Muscle of arm (tissue), 12 donors: Measurements from ENCODE around the gene ATAD3C. TPM values are rescaled to one million over a fixed set of nuclear protein-coding genes. Genes with fewer than 3 reads are reported as not detected.
A peak's percentile ranks its signal among the peaks of the same experiment; 100 is the strongest.
"Not testable (repeated sequence)": the region's sequence is repeated elsewhere in the genome, so short reads cannot be mapped to it uniquely, and the experiment has no call there.

ENCODE experiments used
- DNase-seq: peaks from one replicate; pipeline ENCODE4 v3.0.0-alpha.2; 2013
- polyA plus RNA-seq, 12 donors: library from polyadenylated mRNA; unstranded; fragments of 120-200 nt; gene quantifications; one replicate each; pipeline ENCODE4 v1.2.1, GENCODE V29; 2013; ENCODE audit not compliant: insufficient read length in 12 of 12

ATAD3C gene
- polyA plus RNA-seq, 12 donors = 0.33 to 2.8 (median 0.64) TPM; not detected in 2

GRCh38 chr1:1418464-1419362 is 30.8 kb upstream of the ATAD3C start:
- no peak for DNase-seq

- DNase-seq = no peak
These were observed 30.1 kb upstream of the ATAD3C start for GRCh38 chr1:1419363-1419812.

DNA sequence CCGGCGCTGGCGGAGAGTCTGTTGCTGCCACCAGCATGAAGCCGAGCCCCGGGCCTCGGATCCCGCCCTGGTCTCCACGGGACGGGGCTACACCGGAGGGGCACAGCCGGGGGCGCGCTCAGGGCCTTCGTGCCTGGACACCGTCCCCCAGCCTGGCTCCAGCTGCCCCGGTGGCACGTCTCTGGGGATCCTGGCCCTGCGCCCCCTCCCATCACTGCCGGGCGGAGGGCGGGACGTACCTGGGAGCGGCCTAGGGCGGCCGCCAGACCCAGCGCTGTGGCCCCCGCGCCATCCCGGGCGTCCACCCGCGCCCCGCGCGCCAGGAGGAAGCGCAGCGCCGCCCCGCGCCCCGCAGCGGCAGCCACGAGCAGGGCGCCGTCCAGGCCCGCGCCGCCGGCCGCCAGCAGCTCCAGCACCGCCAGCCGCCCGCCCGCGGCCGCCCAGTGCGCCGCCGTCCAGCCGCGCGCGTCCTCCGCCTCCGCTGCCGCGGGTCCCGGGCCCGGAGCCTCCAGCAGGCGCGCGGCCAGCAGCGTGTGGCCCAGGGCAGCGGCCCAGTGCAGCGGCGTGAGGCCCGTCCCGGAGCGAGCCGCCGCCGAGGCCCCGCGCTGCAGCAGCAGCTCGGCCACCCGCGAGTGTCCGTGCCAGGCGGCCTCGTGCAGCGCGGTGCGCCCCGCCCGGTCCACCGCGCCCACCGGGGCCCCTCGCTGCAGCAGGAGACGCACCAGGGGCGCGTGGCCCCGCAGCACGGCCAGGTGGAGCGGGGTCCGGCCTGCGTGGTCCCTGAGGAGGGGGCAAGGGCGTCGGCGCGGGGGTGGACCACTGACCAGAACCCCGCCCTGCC is 29.5 kb upstream of the ATAD3C start:
- no peak for DNase-seq

- no peak for DNase-seq
These were observed 28.8 kb upstream of the ATAD3C start for GRCh38 chr1:1420654-1421141.

GRCh38 chr1:1421147-1421906 is 28.2 kb upstream of the ATAD3C start, which contains the start of gene ANKRD65:
ANKRD65 (minus strand) TSS chr1:1421276; CDS start chr1:1421005, 271 bp downstream.
- DNase-seq = no peak

DNA sequence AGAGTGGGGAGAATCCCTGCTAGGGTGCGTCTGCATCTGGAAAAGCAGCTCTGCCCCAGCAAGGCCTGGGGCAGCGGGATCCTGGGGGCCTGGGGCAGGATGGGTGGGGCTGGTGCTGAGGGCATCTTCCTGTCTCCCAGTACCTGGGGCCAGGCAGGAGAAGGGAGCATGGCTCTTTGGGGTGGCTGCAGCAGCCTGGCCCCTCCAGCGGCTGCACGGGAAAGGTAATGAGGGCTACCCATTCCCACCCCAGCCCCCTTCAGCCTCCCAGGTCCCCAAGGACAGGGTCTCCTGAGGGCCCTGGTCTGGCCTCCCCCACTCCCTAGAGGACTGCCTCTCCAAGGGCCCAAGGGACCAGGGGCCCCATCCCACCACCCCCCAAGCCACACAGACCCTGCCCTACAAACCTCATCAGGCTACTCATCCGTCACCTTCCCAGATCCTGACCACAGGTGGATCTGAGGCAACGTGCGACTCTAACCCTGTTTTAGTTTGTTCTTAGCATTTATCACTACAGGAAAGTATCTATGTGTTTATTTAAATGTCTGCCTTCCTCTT is 27.5 kb upstream of the ATAD3C start:
- DNase-seq = no peak

- DNase-seq = no peak
These were observed 26.8 kb upstream of the ATAD3C start for GRCh38 chr1:1422465-1423244.

GRCh38 chr1:1423245-1423597 is 26.3 kb upstream of the ATAD3C start:
- DNase-seq = no peak

- no peak for DNase-seq
These were observed 24.8 kb upstream of the ATAD3C start for GRCh38 chr1:1424707-1425106.

GRCh38 chr1:1425426-1425752 is 24.1 kb upstream of the ATAD3C start:
- no peak for DNase-seq

DNA sequence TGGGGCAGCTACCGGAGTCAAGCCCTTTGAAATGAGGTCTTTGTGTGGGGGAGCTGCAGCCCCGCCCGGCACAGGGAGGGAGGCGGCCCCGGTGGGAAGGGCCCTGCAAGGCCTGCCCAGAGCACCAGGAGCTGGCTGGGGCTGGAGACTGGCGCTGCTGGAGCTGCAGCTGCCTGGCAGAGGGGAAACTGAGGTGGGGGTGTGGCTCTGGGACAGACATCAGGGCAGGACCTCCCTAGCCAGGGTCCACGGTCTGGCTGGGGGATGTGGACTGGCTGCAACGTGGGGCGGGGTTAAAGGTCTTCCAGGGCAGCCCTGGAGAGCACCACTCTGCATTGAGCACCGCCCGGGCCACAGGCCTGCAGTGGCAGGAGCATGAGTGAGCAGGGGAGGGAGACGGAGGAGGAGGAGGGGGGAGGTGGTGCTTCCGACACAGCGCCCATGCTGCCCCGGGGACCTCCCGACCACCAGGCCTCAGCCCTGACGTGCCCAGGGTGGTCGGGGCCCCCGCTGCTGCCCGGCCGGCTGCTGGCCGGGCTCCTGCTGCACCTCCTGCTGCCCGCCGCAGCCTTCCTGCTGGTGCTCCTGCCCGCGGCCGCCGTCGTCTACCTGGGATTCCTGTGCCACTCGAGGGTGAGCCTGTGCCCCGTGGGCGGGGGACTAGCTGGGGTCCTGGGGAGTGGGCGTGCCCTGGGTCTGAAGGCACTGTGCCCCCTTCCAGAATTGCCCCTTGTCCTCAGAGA is 23.6 kb upstream of the ATAD3C start:
- no peak for DNase-seq

DNA sequence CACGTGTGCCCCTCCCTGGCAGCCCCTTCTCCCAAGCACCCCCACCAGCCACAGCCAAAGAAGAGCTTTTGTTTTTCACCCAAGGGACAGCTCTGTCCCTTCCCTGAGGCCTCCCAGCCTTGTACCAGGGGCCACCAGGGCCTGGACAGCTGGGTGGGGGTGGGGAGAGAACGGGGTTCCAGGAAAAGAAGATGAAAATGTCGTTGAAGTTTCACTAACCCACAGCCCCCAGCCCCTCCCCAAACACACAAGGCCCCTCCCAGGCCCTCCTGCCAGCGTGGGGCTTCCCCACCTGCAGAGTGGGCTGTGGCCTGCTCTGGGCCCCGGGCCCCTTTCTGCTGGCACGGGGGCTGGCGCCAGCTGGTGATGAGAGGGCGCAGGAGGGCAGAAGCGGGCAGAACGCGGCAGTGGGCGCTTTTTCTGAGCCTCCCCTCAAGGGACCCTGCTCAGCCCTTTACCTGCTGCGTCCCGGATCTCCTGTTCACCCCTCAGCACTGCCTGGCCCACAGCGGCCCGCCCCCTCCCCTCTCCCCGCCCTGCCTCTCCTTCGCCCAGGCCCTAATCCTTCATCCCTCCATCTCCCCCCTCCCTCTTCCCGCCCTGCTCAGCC is 22.9 kb upstream of the ATAD3C start:
- DNase-seq = no peak

GRCh38 chr1:1427106-1427819 is 22.2 kb upstream of the ATAD3C start:
- no peak for DNase-seq

DNA sequence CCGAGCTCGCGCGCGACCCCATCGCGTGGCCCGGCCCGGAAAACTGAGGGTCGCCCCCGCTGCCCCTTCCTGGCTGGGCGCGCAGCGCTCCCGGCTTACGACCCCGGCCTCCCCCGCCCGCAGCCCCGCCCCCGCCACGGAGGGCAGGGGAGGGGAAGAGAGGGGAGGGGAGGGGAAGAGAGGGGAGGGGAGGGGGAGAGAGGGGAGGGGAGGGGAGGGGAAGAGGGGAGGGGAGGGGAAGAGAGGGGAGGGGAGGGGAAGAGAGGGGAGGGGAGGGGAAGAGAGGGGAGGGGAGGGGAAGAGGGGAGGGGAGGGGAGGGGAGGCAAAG is 21.7 kb upstream of the ATAD3C start:
- DNase-seq = no peak

DNA sequence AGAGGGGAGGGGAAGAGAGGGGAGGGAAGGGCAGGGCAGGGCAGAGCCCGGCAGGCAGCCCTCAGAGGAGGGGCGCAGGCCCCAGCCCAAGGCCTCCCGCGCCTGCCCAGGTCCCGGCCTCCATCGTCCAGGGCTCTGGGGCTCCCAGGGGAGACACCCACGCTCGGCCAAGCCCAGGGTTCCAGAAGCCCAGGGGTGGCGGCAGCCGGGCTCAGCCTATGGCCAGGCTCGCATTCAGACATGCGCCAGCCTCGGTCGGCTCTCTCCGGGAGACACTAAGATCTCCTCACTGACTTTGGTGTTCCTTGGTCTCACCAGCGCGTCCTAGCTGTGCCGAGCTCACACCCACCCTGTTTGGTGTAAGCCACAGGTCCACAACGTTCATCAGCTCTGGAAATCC is 21.3 kb upstream of the ATAD3C start:
- no peak for DNase-seq

- not testable (repeated sequence) for DNase-seq
These were observed 20.5 kb upstream of the ATAD3C start for GRCh38 chr1:1428967-1429366.

DNA sequence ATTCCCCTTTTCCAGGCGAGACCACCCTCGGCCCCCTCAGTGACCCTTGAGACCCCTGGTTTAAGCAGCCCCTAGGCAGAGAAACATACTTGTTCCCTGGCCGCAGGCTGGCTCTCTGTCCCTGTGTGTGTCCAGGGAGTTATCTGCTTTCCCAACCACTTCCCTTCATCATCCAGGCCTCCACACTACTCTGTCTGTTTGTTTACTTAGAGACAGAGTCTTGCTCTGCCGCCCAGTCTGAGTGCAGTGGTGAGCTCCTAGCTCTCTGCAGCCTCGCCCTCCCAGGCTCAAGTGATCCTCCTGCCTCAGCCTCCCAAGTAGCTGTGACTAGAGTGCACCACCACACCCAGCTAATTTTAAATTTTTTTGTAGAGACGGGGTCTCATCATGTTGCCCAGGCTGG is 19.8 kb upstream of the ATAD3C start:
- DNase-seq = no peak

- peak; percentile 86 for DNase-seq
These were observed 19.1 kb upstream of the ATAD3C start for GRCh38 chr1:1430114-1430982.
